GM23338 (cell line): Measurements from ENCODE around the gene CTNNA3. TPM values are rescaled to one million over a fixed set of nuclear protein-coding genes. Genes with fewer than 3 reads are reported as not detected.

ENCODE experiments used
- ATAC-seq: fragments of 200-7000 bp; cut with Tn5 transposase; 3 replicates; pipeline ENCODE4 v1.9.1; 2020
- DNase-seq: peaks from one replicate; pipeline ENCODE4 v3.0.0-alpha.2; 2015; ENCODE audit warnings: low spot score
- H2AFZ ChIP-seq: fragments of 200-600 bp; sonication (generic); 2 replicates; pipeline ENCODE4 v1.8.0; 2016; ENCODE audit warnings: antibody characterized with exemption, mild to moderate bottlenecking, moderate library complexity
- H3F3A ChIP-seq: fragments of 200-600 bp; sonication (generic); replicated peaks from 2 replicates; pipeline ENCODE4 v1.8.0; 2017; ENCODE audit warnings: antibody characterized with exemption, mixed run types, low read depth
- H3K27ac ChIP-seq: fragments of 200-600 bp; sonication (generic); 2 replicates; pipeline ENCODE4 v1.6.1; 2016; ENCODE audit warnings: low read depth
- H3K27me3 ChIP-seq: fragments of 200-600 bp; sonication (generic); 2 replicates; pipeline ENCODE4 v1.8.0; 2016; ENCODE audit warnings: mild to moderate bottlenecking, mixed run types, moderate library complexity; ENCODE audit not compliant: insufficient read depth
- H3K36me3 ChIP-seq: fragments of 200-600 bp; sonication (generic); 2 replicates; pipeline ENCODE4 v1.8.0; 2016; ENCODE audit warnings: mild to moderate bottlenecking; ENCODE audit not compliant: insufficient read depth
- H3K4me1 ChIP-seq: fragments of 200-600 bp; sonication (generic); 2 replicates; pipeline ENCODE4 v1.8.0; 2016; ENCODE audit warnings: mild to moderate bottlenecking, moderate library complexity; ENCODE audit not compliant: insufficient read depth
- H3K4me2 ChIP-seq: fragments of 200-600 bp; sonication (generic); 2 replicates; pipeline ENCODE4 v1.7.1; 2017; ENCODE audit warnings: mixed run types
- H3K4me3 ChIP-seq: fragments of 200-600 bp; sonication (generic); 2 replicates; pipeline ENCODE4 v1.6.1; 2016; ENCODE audit warnings: mixed run types
- H3K79me2 ChIP-seq: fragments of 200-600 bp; sonication (generic); replicated peaks from 2 replicates; pipeline ENCODE4 v1.8.0; 2017; ENCODE audit warnings: mild to moderate bottlenecking; ENCODE audit not compliant: insufficient read depth
- H3K9me2 ChIP-seq: fragments of 200-600 bp; sonication (generic); 2 replicates; pipeline ENCODE4 v1.8.0; 2017; ENCODE audit not compliant: insufficient read depth
- H4K20me1 ChIP-seq: fragments of 200-600 bp; sonication (generic); replicated peaks from 2 replicates; pipeline ENCODE4 v1.8.0; 2017; ENCODE audit warnings: mild to moderate bottlenecking; ENCODE audit not compliant: insufficient read depth
- H3K27ac Mint-ChIP-seq: 2 replicates; pipeline ENCODE4 v1.8.0; 2020; ENCODE audit warnings: inconsistent platforms, mild to moderate bottlenecking, moderate library complexity, mixed read lengths
- H3K27me3 Mint-ChIP-seq: 3 replicates; pipeline ENCODE4 v1.8.0; 2022; ENCODE audit warnings: low read depth, mild to moderate bottlenecking, moderate library complexity, mixed read lengths, inconsistent platforms; ENCODE audit not compliant: insufficient read depth, poor library complexity
- H3K36me3 Mint-ChIP-seq: 3 replicates; pipeline ENCODE4 v1.8.0; 2021; ENCODE audit warnings: low read depth, mild to moderate bottlenecking, inconsistent platforms, moderate library complexity, mixed read lengths
- H3K4me1 Mint-ChIP-seq: 3 replicates; pipeline ENCODE4 v1.8.0; 2020; ENCODE audit warnings: mild to moderate bottlenecking, inconsistent platforms, mixed read lengths
- H3K4me3 Mint-ChIP-seq: 3 replicates; pipeline ENCODE4 v1.8.0; 2021; ENCODE audit warnings: moderate library complexity, mild to moderate bottlenecking, inconsistent platforms, mixed read lengths
- H3K9me3 Mint-ChIP-seq: 3 replicates; pipeline ENCODE4 v1.8.0; 2020; ENCODE audit warnings: moderate library complexity, mild to moderate bottlenecking, inconsistent platforms, mixed read lengths
- ETS1 ChIP-seq: IDR thresholded peaks from 2 replicates; pipeline ENCODE4 v1.6.1; 2016; ENCODE audit warnings: antibody characterized with exemption
- JUNB ChIP-seq: IDR thresholded peaks from one replicate; pipeline ENCODE4 v1.6.1; 2016; ENCODE audit warnings: antibody characterized with exemption; ENCODE audit not compliant: unreplicated experiment
- NANOG ChIP-seq: IDR thresholded peaks from 2 replicates; pipeline ENCODE4 v1.6.1; 2016; ENCODE audit warnings: antibody characterized with exemption, borderline replicate concordance
- STAT1 ChIP-seq: IDR thresholded peaks from one replicate; pipeline ENCODE4 v1.6.1; 2016; ENCODE audit warnings: antibody characterized with exemption; ENCODE audit not compliant: unreplicated experiment
- ZNF462 ChIP-seq: fragments of 250-450 bp; sonication (Bioruptor Pico); IDR thresholded peaks from 2 replicates; pipeline ENCODE4 v1.5.0; 2020; ENCODE audit warnings: mild to moderate bottlenecking, moderate library complexity
- polyA plus RNA-seq: library from polyadenylated mRNA; unstranded; fragments of >200 nt; fragmentation: Nextera tagmentation; extraction: Ambion mirVana; gene quantifications from 2 replicates; pipeline ENCODE4 v1.2.1, GENCODE V29; 2016
- total RNA-seq: library from RNA; depleted of rRNA; stranded (reverse); fragments of >200 nt; shearing (Covaris generic); gene quantifications from 2 replicates; pipeline ENCODE4 v1.2.3, GENCODE V29; 2014

The CTNNA3 gene
- total and polyA plus RNA-seq, 2 experiments from 2014 or later: 0.71 to 3.3 TPM

GRCh38 chr10:66684581-66684980 is 1011.4 kb downstream of the CTNNA3 start:
- H3K4me3 Mint-ChIP-seq: no peak overlapping the region
- ATAC-seq: no peak
- H3K27ac Mint-ChIP-seq: no peak overlapping the region
- peaks cover 11% of the 10 kb centered on the region for H3K9me3 Mint-ChIP-seq
- Histone ChIP-seq H3K4me2 (no peak overlapping the region), H3K79me2 (no peaks in the 10 kb centered on the region), H3K27ac (no peak overlapping the region), H3K36me3 (no peaks in the 10 kb centered on the region), H3F3A (no peaks in the 10 kb centered on the region), H3K9me2 (peaks cover 3% of the 10 kb centered on the region; the same call in 1 of the 2 replicates), H3K27me3 (no peaks in the 10 kb centered on the region), H3K4me3 (no peak overlapping the region), H2AFZ (no peak overlapping the region), H4K20me1 (no peaks in the 10 kb centered on the region), H3K4me1 (no peaks in the 10 kb centered on the region)
- no peak for DNase-seq
- TF ChIP-seq ZNF462 (no peak), NANOG (no peak)
- no peaks in the 10 kb centered on the region for H3K4me1 Mint-ChIP-seq
- peaks cover 3% of the 10 kb centered on the region for H3K27me3 Mint-ChIP-seq
- H3K36me3 Mint-ChIP-seq: peaks cover 9% of the 10 kb centered on the region

GRCh38 chr10:66680886-66681285 is 1015.1 kb downstream of the CTNNA3 start:
- no peak overlapping the region for H3K4me3 ChIP-seq
- Mint-ChIP-seq H3K27me3 (no peaks in the 10 kb centered on the region), H3K4me3 (no peak overlapping the region), H3K36me3 (no peaks in the 10 kb centered on the region), H3K27ac (no peak overlapping the region), H3K9me3 (no peaks in the 10 kb centered on the region), H3K4me1 (no peaks in the 10 kb centered on the region)
- H3F3A ChIP-seq: no peaks in the 10 kb centered on the region
- no peak overlapping the region for H3K27ac ChIP-seq
- no peaks in the 10 kb centered on the region for H3K9me2 ChIP-seq
- H3K4me1 ChIP-seq: no peaks in the 10 kb centered on the region
- H3K79me2 ChIP-seq: no peaks in the 10 kb centered on the region
- DNase-seq (no peak), ATAC-seq (no peak)
- H3K36me3 ChIP-seq: no peaks in the 10 kb centered on the region
- H3K4me2 ChIP-seq: no peak overlapping the region
- no peak overlapping the region for H2AFZ ChIP-seq
- no peaks in the 10 kb centered on the region for H3K27me3 ChIP-seq
- no peaks in the 10 kb centered on the region for H4K20me1 ChIP-seq
- TF ChIP-seq ZNF462 (no peak), STAT1 (no peak), JUNB (no peak), ETS1 (no peak)
